Measurements from ENCODE around the gene CFAP46. TPM values are rescaled to one million over a fixed set of nuclear protein-coding genes. Genes with fewer than 3 reads are reported as not detected.
A peak's percentile ranks its signal among the peaks of the same experiment; 100 is the strongest.

Gene CFAP46
- total and polyA plus RNA-seq, 2 experiments from 2014 or later = 0.20 to 0.22 TPM

DNA sequence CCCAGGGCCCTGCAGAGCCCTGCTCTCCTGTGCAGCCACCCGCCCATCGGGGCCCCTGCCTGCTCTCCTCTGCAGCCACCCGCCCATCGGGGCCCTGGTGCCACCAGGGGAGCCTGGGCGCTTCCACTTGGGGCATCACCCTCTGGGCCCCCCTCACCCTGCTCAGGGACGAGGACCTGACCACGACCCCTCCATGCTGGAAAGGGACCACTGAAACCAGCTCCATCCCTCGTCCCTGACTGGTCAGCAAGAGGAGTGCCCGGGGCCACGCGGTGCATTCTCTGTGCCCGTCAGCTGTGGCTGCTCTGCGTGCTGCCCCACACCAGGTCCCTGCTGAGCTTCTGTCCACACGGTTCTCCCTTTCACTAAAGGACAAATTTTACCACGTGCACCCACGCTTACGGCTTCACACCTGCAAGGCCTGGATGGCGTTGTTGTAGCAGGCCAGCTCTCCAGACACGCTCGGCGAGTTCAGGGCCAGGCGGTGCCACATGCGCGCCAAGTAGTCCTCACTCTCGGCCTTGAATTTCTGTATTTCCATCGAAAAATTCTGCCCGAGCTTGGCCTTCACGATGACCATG, 57.6 kb downstream of the CFAP46 start:
- in situ Hi-C loops (cut with MboI) = no loop called here
- H3K79me2 ChIP-seq (ENCODE audit: insufficient read depth) = no peaks in the 10 kb centered on the region
- TF ChIP-seq EZH2phosphoT487 (IDR thresholded peaks at IDR 0.05; ENCODE audit: insufficient read depth, low read depth) (no peak), EZH2 (IDR thresholded peaks at IDR 0.05; ENCODE audit: insufficient read depth, poor library complexity, severe bottlenecking) (no peak)
- no peaks in the 10 kb centered on the region for H3K4me1 ChIP-seq (ENCODE audit: insufficient read depth)
- H4K20me1 ChIP-seq (ENCODE audit: insufficient read depth) = no peaks in the 10 kb centered on the region
- H3K9ac ChIP-seq = no peak overlapping the region
- H2AFZ ChIP-seq = no peak overlapping the region
- no peak overlapping the region for H3K27ac ChIP-seq
- no peak overlapping the region for H3K4me3 ChIP-seq
- peaks cover 15% of the 10 kb centered on the region; the same call in 1 of the 2 replicates for H3K27me3 ChIP-seq (replicated peaks; ENCODE audit: insufficient read depth)
- no peak overlapping the region for H3K4me2 ChIP-seq (ENCODE audit: unreplicated experiment)
- WGBS, 2 experiments (ENCODE audit: low coverage in 1 of 2, low lambda C conversion rate in 2 of 2, missing lambda C conversion rate in 2 of 2) = 76 to 79% methylated on average over 28 of the region's 28 CpGs
- no peaks in the 10 kb centered on the region for H3K9me2 ChIP-seq (ENCODE audit: insufficient read depth)
- no peak for DNase-seq
- no peaks in the 10 kb centered on the region for H3K9me3 ChIP-seq (ENCODE audit: low read depth)
- no peaks in the 10 kb centered on the region for H3F3A ChIP-seq (ENCODE audit: insufficient read depth)
- H3K36me3 ChIP-seq (ENCODE audit: low read depth) = no peaks in the 10 kb centered on the region

DNA sequence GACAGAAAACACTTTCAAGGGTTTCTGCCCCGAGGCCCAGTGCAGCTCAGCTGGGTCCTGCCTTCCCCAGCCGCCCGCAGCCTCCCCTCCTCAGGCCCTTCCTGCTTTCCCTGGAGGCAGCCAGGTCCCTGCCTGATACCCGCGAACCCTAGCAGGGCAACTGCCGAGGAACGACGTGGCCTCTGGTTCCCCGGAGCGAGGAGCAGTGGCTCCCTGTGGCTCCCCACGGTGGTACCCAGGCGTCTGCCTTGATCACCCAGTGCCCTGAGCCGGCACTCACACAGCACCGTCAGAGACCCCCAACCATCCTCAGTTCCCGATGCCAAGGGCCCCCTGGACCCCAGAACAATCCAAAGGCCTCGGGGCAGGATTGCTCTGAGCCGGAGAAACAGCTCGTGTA, 58.3 kb downstream of the CFAP46 start:
- in situ Hi-C loops (cut with MboI) = no loop called here
- no peak overlapping the region for H3K4me3 ChIP-seq
- WGBS, 2 experiments (ENCODE audit: low coverage in 1 of 2, low lambda C conversion rate in 2 of 2, missing lambda C conversion rate in 2 of 2) = 47 to 58% methylated on average over 17 to 18 of the region's 18 CpGs
- H3K9me2 ChIP-seq (ENCODE audit: insufficient read depth) = no peaks in the 10 kb centered on the region
- peaks cover 14% of the 10 kb centered on the region; the same call in 1 of the 2 replicates for H3K27me3 ChIP-seq (replicated peaks; ENCODE audit: insufficient read depth)
- no peak for DNase-seq
- H3F3A ChIP-seq (ENCODE audit: insufficient read depth) = no peaks in the 10 kb centered on the region
- TF ChIP-seq EZH2phosphoT487 (IDR thresholded peaks at IDR 0.05; ENCODE audit: insufficient read depth, low read depth) (no peak), EZH2 (IDR thresholded peaks at IDR 0.05; ENCODE audit: insufficient read depth, poor library complexity, severe bottlenecking) (no peak)
- no peak overlapping the region for H3K27ac ChIP-seq
- no peaks in the 10 kb centered on the region for H3K36me3 ChIP-seq (ENCODE audit: low read depth)
- H3K4me1 ChIP-seq (ENCODE audit: insufficient read depth) = no peaks in the 10 kb centered on the region
- no peak overlapping the region for H3K4me2 ChIP-seq (ENCODE audit: unreplicated experiment)
- H3K9me3 ChIP-seq (ENCODE audit: low read depth) = no peaks in the 10 kb centered on the region
- no peaks in the 10 kb centered on the region for H3K79me2 ChIP-seq (ENCODE audit: insufficient read depth)
- H3K9ac ChIP-seq = no peak overlapping the region
- no peaks in the 10 kb centered on the region for H4K20me1 ChIP-seq (ENCODE audit: insufficient read depth)
- no peak overlapping the region for H2AFZ ChIP-seq

DNA sequence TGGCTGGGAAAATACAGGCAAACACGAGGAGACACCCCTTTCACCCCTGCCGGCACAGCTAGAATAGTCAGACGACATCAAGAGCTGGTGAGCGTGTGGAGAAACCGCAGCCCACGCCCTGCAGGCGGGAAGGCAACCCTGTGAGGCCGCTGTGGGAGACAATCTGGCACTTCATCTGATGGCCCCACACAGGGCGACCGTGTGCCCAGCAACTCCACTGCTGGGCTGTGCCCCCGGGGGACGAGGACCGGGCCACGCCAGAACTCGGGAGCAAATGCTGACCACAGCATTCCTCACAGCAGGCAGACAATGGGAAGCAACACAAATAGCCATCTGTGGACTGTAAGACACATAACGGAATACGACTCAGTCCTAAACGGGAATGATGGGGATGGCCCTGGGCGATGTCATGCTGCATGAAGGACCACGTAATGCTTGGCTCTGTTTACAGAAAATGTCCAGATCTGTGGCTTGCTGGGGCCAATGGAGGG, 58.9 kb downstream of the CFAP46 start:
- no peaks in the 10 kb centered on the region for H3K79me2 ChIP-seq (ENCODE audit: insufficient read depth)
- peak; percentile 75 for DNase-seq
- H3K4me1 ChIP-seq (ENCODE audit: insufficient read depth) = peaks cover 5% of the 10 kb centered on the region
- H3K4me2 ChIP-seq (ENCODE audit: unreplicated experiment) = no peak overlapping the region
- no peak overlapping the region for H2AFZ ChIP-seq
- no peaks in the 10 kb centered on the region for H4K20me1 ChIP-seq (ENCODE audit: insufficient read depth)
- no peak overlapping the region for H3K27ac ChIP-seq
- no peaks in the 10 kb centered on the region for H3K36me3 ChIP-seq (ENCODE audit: low read depth)
- no peaks in the 10 kb centered on the region for H3K9me3 ChIP-seq (ENCODE audit: low read depth)
- in situ Hi-C loops (cut with MboI) = no loop called here
- no peaks in the 10 kb centered on the region for H3F3A ChIP-seq (ENCODE audit: insufficient read depth)
- H3K27me3 ChIP-seq (replicated peaks; ENCODE audit: insufficient read depth) = peaks cover 18% of the 10 kb centered on the region; the same call in 1 of the 2 replicates
- H3K9me2 ChIP-seq (ENCODE audit: insufficient read depth) = no peaks in the 10 kb centered on the region
- no peak overlapping the region for H3K9ac ChIP-seq
- TF ChIP-seq EZH2phosphoT487 (IDR thresholded peaks at IDR 0.05; ENCODE audit: insufficient read depth, low read depth) (no peak), EZH2 (IDR thresholded peaks at IDR 0.05; ENCODE audit: insufficient read depth, poor library complexity, severe bottlenecking) (no peak)
- WGBS, 2 experiments (ENCODE audit: low coverage in 1 of 2, low lambda C conversion rate in 2 of 2, missing lambda C conversion rate in 2 of 2) = 14 to 18% methylated on average over 20 of the region's 20 CpGs
- H3K4me3 ChIP-seq = no peak overlapping the region

DNA sequence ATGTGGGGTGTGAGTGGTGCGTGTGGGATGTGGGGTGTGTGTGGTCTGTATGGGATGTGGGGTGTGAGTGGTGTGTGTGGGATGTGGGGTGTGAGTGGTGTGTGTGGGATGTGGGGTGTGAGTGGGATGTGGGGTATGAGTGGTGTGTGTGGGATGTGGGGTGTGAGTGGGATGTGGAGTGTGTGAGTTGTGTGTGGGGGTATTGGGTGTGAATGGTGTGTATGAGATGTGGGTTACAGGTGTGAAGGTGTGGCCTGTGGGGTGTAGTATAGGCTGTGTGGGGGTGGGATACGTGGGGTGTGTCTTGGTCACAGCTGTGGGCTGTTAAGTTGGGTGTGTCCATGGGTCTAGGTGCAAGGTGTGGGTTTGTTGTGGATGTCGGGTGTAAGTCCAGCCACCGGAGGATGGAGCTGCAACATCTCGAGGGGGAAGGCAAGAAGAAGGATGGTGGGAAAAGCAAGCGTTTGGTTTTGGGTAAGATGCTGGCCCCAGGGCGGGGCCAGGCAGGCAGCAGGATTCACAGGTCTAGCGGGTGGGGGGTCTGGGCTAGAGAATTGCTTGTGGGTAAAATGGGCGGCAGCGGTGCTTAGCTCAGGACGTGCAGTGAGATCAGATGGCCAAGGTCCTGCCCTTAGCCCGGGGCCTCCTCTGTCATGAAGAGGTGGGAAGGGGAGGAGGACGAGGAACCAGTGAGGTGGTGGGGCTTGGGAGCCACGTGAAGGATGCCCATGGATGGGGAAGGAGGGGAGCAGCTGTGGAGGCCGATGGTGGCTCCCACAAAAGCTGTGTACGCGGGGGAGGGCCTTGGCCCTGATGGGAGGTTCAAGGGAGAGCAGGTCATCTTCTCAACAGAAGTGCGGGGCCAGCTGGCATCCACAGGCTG, 60.1 kb downstream of the CFAP46 start:
- no peaks in the 10 kb centered on the region for H3K9me2 ChIP-seq (ENCODE audit: insufficient read depth)
- no peaks in the 10 kb centered on the region for H3K36me3 ChIP-seq (ENCODE audit: low read depth)
- WGBS, 2 experiments (ENCODE audit: low coverage in 1 of 2, low lambda C conversion rate in 2 of 2, missing lambda C conversion rate in 2 of 2) = 63 to 70% methylated on average over 12 to 18 of the region's 18 CpGs
- no peak overlapping the region for H2AFZ ChIP-seq
- no peak for TF ChIP-seq EZH2 (IDR thresholded peaks at IDR 0.05; ENCODE audit: insufficient read depth, poor library complexity, severe bottlenecking)
- TF ChIP-seq EZH2phosphoT487 (IDR thresholded peaks at IDR 0.05; ENCODE audit: insufficient read depth, low read depth) = no peak
- H3K4me2 ChIP-seq (ENCODE audit: unreplicated experiment) = no peak overlapping the region
- no peak overlapping the region for H3K9ac ChIP-seq
- no peaks in the 10 kb centered on the region for H3K9me3 ChIP-seq (ENCODE audit: low read depth)
- no peak for DNase-seq
- H3K27me3 ChIP-seq (replicated peaks; ENCODE audit: insufficient read depth) = peaks cover 19% of the 10 kb centered on the region; the same call in 1 of the 2 replicates
- H4K20me1 ChIP-seq (ENCODE audit: insufficient read depth) = no peaks in the 10 kb centered on the region
- H3K4me1 ChIP-seq (ENCODE audit: insufficient read depth) = peaks cover 7% of the 10 kb centered on the region
- in situ Hi-C loops (cut with MboI) = no loop called here
- H3K79me2 ChIP-seq (ENCODE audit: insufficient read depth) = no peaks in the 10 kb centered on the region
- H3K27ac ChIP-seq = no peak overlapping the region
- no peaks in the 10 kb centered on the region for H3F3A ChIP-seq (ENCODE audit: insufficient read depth)
- H3K4me3 ChIP-seq = no peak overlapping the region

Measured in GM23248 (cell line).